CD14-positive monocyte (primary cell): ENCODE results near the gene MCOLN3. TPM values are rescaled to one million over a fixed set of nuclear protein-coding genes. Genes with fewer than 3 reads are reported as not detected.

Experiments used
- DNase-seq, 3 donors: peaks; one replicate each; pipeline ENCODE4 v3.0.0-alpha.2; 2011 to 2022
- H2AFZ ChIP-seq: 2 replicates; pipeline ENCODE4 v1.6.0; 2012; ENCODE audit warnings: mild to moderate bottlenecking, low read depth, low read length, inconsistent platforms; ENCODE audit not compliant: insufficient read depth, poor library complexity, severe bottlenecking
- H3K27ac ChIP-seq, 2 donors: 1 replicate in 1 of 2; 2 replicates in 1 of 2; pipeline ENCODE4 v1.5.1; 2012 to 2013; ENCODE audit warnings: low read length in 2 of 2, control low read depth in 1 of 2, inconsistent platforms in 1 of 2, low read depth in 1 of 2, mild to moderate bottlenecking in 1 of 2
- H3K27me3 ChIP-seq, 2 donors: one replicate each; pipeline versions ENCODE4 v1.6.0 to v1.6.1; 2011 to 2013; ENCODE audit warnings: low read length in 2 of 2; ENCODE audit not compliant: control insufficient read depth in 2 of 2, insufficient read depth in 2 of 2
- H3K36me3 ChIP-seq, 2 donors: replicated peaks in 1 of 2; 1 replicate in 1 of 2; 2 replicates in 1 of 2; pipeline versions ENCODE4 v1.5.1 to v1.6.1; 2012 to 2013; ENCODE audit warnings: low read length in 2 of 2, control low read depth in 1 of 2, inconsistent platforms in 1 of 2, mild to moderate bottlenecking in 1 of 2; ENCODE audit not compliant: insufficient read depth in 2 of 2, control insufficient read depth in 1 of 2
- H3K4me1 ChIP-seq, 2 donors: 1 replicate in 1 of 2; 2 replicates in 1 of 2; pipeline versions ENCODE4 v1.5.1 to v1.6.1; 2012 to 2013; ENCODE audit warnings: low read length in 2 of 2, control low read depth in 1 of 2, inconsistent platforms in 1 of 2, mild to moderate bottlenecking in 1 of 2, moderate library complexity in 1 of 2; ENCODE audit not compliant: insufficient read depth in 2 of 2, control insufficient read depth in 1 of 2
- H3K4me2 ChIP-seq: replicated peaks from 2 replicates; pipeline ENCODE3; 2012; ENCODE audit warnings: low read length, moderate library complexity, mild to moderate bottlenecking; ENCODE audit not compliant: poor library complexity, severe bottlenecking; ENCODE audit errors: extremely low read depth
- H3K4me3 ChIP-seq, 3 experiments: fragments of 200-600 bp in 1 of 3; sonication (generic) in 1 of 3; replicated peaks in 1 of 3; 1 replicate in 2 of 3; 2 replicates in 1 of 3; pipeline ENCODE4 v1.5.1; 2011 to 2013; ENCODE audit warnings: low read length in 3 of 3, mild to moderate bottlenecking in 3 of 3, control low read depth in 2 of 3, low read depth in 2 of 3, inconsistent platforms in 1 of 3, moderate library complexity in 1 of 3
- H3K79me2 ChIP-seq: 2 replicates; pipeline ENCODE4 v1.6.0; 2012; ENCODE audit warnings: mild to moderate bottlenecking, control low read depth, inconsistent platforms, low read length, moderate library complexity; ENCODE audit not compliant: insufficient read depth
- H3K9ac ChIP-seq: 2 replicates; pipeline ENCODE4 v1.6.0; 2017; ENCODE audit warnings: low read length, mild to moderate bottlenecking; ENCODE audit not compliant: insufficient read depth, poor library complexity, severe bottlenecking
- H3K9me3 ChIP-seq, 2 donors: replicated peaks in 1 of 2; 1 replicate in 1 of 2; 2 replicates in 1 of 2; pipeline versions ENCODE4 v1.5.1 to v1.6.1; 2012 to 2013; ENCODE audit warnings: low read length in 2 of 2, control low read depth in 1 of 2; ENCODE audit not compliant: control insufficient read depth in 1 of 2, insufficient read depth in 1 of 2
- H4K20me1 ChIP-seq: 2 replicates; pipeline ENCODE4 v1.6.0; 2012; ENCODE audit warnings: mild to moderate bottlenecking, low read length, control low read depth, moderate library complexity; ENCODE audit not compliant: insufficient read depth
- H3K27ac Mint-ChIP-seq, 7 donors: one replicate each; pipeline ENCODE4 v1.8.0; 2020; ENCODE audit warnings: mild to moderate bottlenecking in 7 of 7, mixed read lengths in 7 of 7, moderate library complexity in 6 of 7, inconsistent platforms in 2 of 7
- H3K27me3 Mint-ChIP-seq, 3 donors: one replicate each; pipeline ENCODE4 v1.8.0; 2021 to 2022; ENCODE audit warnings: low read depth in 3 of 3, mild to moderate bottlenecking in 3 of 3, mixed read lengths in 3 of 3, moderate library complexity in 3 of 3, inconsistent platforms in 1 of 3
- H3K36me3 Mint-ChIP-seq, 2 donors: one replicate each; pipeline ENCODE4 v1.8.0; 2020; ENCODE audit warnings: mixed read lengths in 2 of 2, inconsistent platforms in 1 of 2, mild to moderate bottlenecking in 1 of 2
- H3K4me1 Mint-ChIP-seq: one replicate; pipeline ENCODE4 v1.8.0; 2020; ENCODE audit warnings: mild to moderate bottlenecking, mixed read lengths
- H3K4me3 Mint-ChIP-seq, 2 donors: one replicate each; pipeline ENCODE4 v1.8.0; 2020; ENCODE audit warnings: mild to moderate bottlenecking in 2 of 2, mixed read lengths in 2 of 2, moderate library complexity in 1 of 2
- H3K9me3 Mint-ChIP-seq, 7 donors: one replicate each; pipeline ENCODE4 v1.8.0; 2020 to 2022; ENCODE audit warnings: mixed read lengths in 7 of 7, mild to moderate bottlenecking in 6 of 7, moderate library complexity in 6 of 7, inconsistent platforms in 2 of 7
- WGBS: methylation state at CpG from one replicate; pipeline ENCODE4 v1.1.5; 2013; ENCODE audit warnings: missing lambda C conversion rate; ENCODE audit not compliant: insufficient coverage; 5-methylcytosine and 5-hydroxymethylcytosine counted together
- intact Hi-C, 2 donors: fragments of 100-400 bp; cut with micrococcal nuclease; formaldehyde crosslinking; loops; one replicate each; pipeline versions ENCODE4 v1.15.0 to v1.15.1; 2023
- polyA plus RNA-seq, 3 donors: library from polyadenylated mRNA; depleted of rRNA in 1 of 3; unstranded in 2 of 3; stranded (reverse) in 1 of 3; fragments of 300-500 nt in 2 of 3; fragments of >200 nt in 1 of 3; fragmentation: Illumina TruSeq in 2 of 3; gene quantifications; 1 replicate in 2 of 3; 2 replicates in 1 of 3; pipeline ENCODE4 v1.2.3, GENCODE V29; 2012 to 2021
- TF ChIP-seq, protein P1 (sequence below): fragments of 200-600 bp; IDR thresholded peaks from one replicate; pipeline ENCODE4 v1.8.0; 2022; ENCODE audit warnings: antibody characterized with exemption, mild to moderate bottlenecking

Gene MCOLN3
- polyA plus RNA-seq, 3 donors: 0.03 TPM; not detected in 2

DNA sequence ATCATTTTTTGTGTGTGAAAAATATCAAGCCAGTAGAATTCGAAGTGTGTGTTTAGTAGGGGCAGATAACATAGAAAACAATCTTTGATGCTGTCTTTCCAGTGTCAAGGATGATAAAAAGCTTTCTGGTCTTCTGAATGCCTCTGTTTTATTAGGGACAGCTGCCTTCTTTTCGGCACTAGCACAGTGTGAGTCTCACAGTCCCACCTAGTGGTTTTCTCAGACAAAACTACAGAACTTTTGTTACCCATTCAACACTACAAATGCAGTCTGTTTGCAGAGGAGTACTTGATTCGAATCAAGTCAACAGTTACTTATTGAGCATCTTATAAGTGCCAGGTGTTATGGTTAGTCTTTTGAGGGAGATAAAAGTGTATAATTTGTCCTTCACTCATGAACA is 30.6 kb upstream of the MCOLN3 start:
- Histone ChIP-seq H2AFZ (no peak overlapping the region), H4K20me1 (no peaks in the 10 kb centered on the region), H3K4me3 (no peak overlapping the region), H3K27me3 (no peaks in the 10 kb centered on the region), H3K36me3 (no peaks in the 10 kb centered on the region), H3K79me2 (no peaks in the 10 kb centered on the region), H3K27ac (no peak overlapping the region), H3K9ac (no peak overlapping the region), H3K4me1 (no peaks in the 10 kb centered on the region), H3K4me2 (no peak overlapping the region), H3K9me3 (peaks cover 0 to 6% of the 10 kb centered on the region in 2 donors)
- Mint-ChIP-seq H3K4me1 (no peaks in the 10 kb centered on the region), H3K9me3 (peaks cover 0 to 17% (median 8%) of the 10 kb centered on the region in 7 donors), H3K4me3 (no peak overlapping the region), H3K27me3 (peaks cover 4 to 9% (median 4%) of the 10 kb centered on the region in 3 donors), H3K27ac (no peak overlapping the region), H3K36me3 (no peaks in the 10 kb centered on the region)
- intact Hi-C loops: no loop called here
- TF ChIP-seq, protein P1, sequence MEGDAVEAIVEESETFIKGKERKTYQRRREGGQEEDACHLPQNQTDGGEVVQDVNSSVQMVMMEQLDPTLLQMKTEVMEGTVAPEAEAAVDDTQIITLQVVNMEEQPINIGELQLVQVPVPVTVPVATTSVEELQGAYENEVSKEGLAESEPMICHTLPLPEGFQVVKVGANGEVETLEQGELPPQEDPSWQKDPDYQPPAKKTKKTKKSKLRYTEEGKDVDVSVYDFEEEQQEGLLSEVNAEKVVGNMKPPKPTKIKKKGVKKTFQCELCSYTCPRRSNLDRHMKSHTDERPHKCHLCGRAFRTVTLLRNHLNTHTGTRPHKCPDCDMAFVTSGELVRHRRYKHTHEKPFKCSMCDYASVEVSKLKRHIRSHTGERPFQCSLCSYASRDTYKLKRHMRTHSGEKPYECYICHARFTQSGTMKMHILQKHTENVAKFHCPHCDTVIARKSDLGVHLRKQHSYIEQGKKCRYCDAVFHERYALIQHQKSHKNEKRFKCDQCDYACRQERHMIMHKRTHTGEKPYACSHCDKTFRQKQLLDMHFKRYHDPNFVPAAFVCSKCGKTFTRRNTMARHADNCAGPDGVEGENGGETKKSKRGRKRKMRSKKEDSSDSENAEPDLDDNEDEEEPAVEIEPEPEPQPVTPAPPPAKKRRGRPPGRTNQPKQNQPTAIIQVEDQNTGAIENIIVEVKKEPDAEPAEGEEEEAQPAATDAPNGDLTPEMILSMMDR: no peak
- WGBS: 80% methylated on average over 2 of the region's 3 CpGs
- no peak for DNase-seq

DNA sequence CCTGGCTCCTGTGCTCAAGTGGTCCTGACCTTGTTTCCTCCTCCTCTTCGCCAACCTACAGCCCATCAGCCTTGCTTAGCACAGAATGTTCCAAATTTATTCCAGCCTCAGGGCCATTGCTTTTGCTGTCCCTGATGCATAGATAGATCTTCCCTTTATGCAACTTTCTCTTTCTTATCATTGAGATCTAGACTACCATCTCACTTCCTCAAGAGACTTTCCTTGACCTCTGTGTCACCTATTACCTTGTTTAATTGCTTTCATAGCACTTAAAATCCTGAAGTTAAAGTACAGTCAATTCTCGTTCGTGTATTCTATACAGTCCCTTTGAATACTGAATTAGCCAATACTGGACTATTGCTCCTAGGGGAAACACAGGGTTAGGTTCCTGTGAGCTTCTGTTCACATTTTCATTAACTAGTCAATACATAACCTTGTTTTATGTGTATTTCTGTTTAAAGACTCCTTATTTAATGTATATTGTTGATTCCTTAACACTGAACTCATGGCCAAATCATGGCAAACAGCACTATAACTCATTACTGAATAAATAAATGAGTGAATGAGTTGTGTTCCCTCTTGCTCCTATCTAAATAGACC is 26.2 kb upstream of the MCOLN3 start:
- H3K4me1 Mint-ChIP-seq: no peaks in the 10 kb centered on the region
- H3K4me3 Mint-ChIP-seq: no peak overlapping the region
- peak overlapping the region in 1 of 7 donors; percentile 49 for H3K27ac Mint-ChIP-seq
- H3K36me3 ChIP-seq: no peaks in the 10 kb centered on the region
- no peaks in the 10 kb centered on the region for H3K79me2 ChIP-seq
- H4K20me1 ChIP-seq: no peaks in the 10 kb centered on the region
- H2AFZ ChIP-seq: no peak overlapping the region
- no peak overlapping the region for H3K4me3 ChIP-seq
- H3K4me2 ChIP-seq: no peak overlapping the region
- no peaks in the 10 kb centered on the region for H3K27me3 ChIP-seq
- TF ChIP-seq, protein P1: no peak
- no peaks in the 10 kb centered on the region for H3K4me1 ChIP-seq
- peaks cover 0 to 2% (median 0%) of the 10 kb centered on the region in 3 donors for H3K27me3 Mint-ChIP-seq
- no peak overlapping the region for H3K27ac ChIP-seq
- H3K36me3 Mint-ChIP-seq: no peaks in the 10 kb centered on the region
- peaks cover 0 to 20% (median 8%) of the 10 kb centered on the region in 7 donors for H3K9me3 Mint-ChIP-seq
- WGBS: 100% methylated on average over 1 of the region's 3 CpGs
- H3K9me3 ChIP-seq: peaks cover 0 to 6% of the 10 kb centered on the region in 2 donors
- no peak overlapping the region for H3K9ac ChIP-seq
- intact Hi-C loops: no loop called here
- DNase-seq: no peak
